HepG2 (cell line): ENCODE results near the gene NCOA5. TPM values are rescaled to one million over a fixed set of nuclear protein-coding genes. Genes with fewer than 3 reads are reported as not detected.

Experiments
- ARHGAP35 ChIP-seq: sonication (generic); formaldehyde crosslinking; IDR thresholded peaks from 2 replicates; pipeline ENCODE4 v1.9.0; 2022; ENCODE audit warnings: mild to moderate bottlenecking, inconsistent platforms, moderate library complexity, missing genetic modification reagents, borderline replicate concordance
- ARID3A ChIP-seq: IDR thresholded peaks from 2 replicates; pipeline ENCODE4 v1.6.1; 2012; ENCODE audit warnings: low read depth, low read length, improper control_type of control experiment
- FOXO4 ChIP-seq: sonication (generic); formaldehyde crosslinking; conservative IDR thresholded peaks from 2 replicates; pipeline ENCODE4 v1.8.1; 2023; ENCODE audit warnings: missing genetic modification reagents
- GRHL1 ChIP-seq: sonication (generic); formaldehyde crosslinking; conservative IDR thresholded peaks from 2 replicates; pipeline ENCODE4 v1.8.0; 2022; ENCODE audit warnings: missing genetic modification reagents
- JUN ChIP-seq: sonication (generic); formaldehyde crosslinking; IDR thresholded peaks from 2 replicates; pipeline ENCODE4 v1.4.0; 2020; ENCODE audit warnings: mild to moderate bottlenecking, missing genetic modification reagents
- MAF1 ChIP-seq: sonication (generic); formaldehyde crosslinking; IDR thresholded peaks from 2 replicates; pipeline ENCODE4 v1.5.0; 2020; ENCODE audit warnings: missing genetic modification reagents, borderline replicate concordance
- MAZ ChIP-seq, 2 experiments: sonication (generic) in 1 of 2; formaldehyde crosslinking in 1 of 2; IDR thresholded peaks; 2 replicates each; pipeline versions ENCODE4 v1.5.0 to v1.6.1; 2012 to 2020; ENCODE audit warnings: low read depth in 2 of 2, mild to moderate bottlenecking in 2 of 2, borderline replicate concordance in 1 of 2, improper control_type of control experiment in 1 of 2, low read length in 1 of 2, missing genetic modification reagents in 1 of 2, moderate library complexity in 1 of 2
- SAP130 ChIP-seq: IDR thresholded peaks from 2 replicates; pipeline ENCODE4 v1.6.1; 2016; ENCODE audit warnings: low read depth
- SRF ChIP-seq: IDR thresholded peaks from 2 replicates; pipeline ENCODE4 v1.6.1; 2011; ENCODE audit warnings: mild to moderate bottlenecking, low read depth, low read length, moderate library complexity
- ZNF160 ChIP-seq: sonication (generic); formaldehyde crosslinking; IDR thresholded peaks from 2 replicates; pipeline ENCODE4 v1.8.0; 2022; ENCODE audit warnings: mild to moderate bottlenecking, inconsistent platforms, missing genetic modification reagents
- ZNF407 ChIP-seq: sonication (generic); formaldehyde crosslinking; IDR thresholded peaks from one replicate; pipeline ENCODE4 v1.5.1; 2020; ENCODE audit warnings: mild to moderate bottlenecking, missing genetic modification reagents; ENCODE audit errors: not compliant biosample characterization
- ZNF484 ChIP-seq: sonication (generic); formaldehyde crosslinking; IDR thresholded peaks from 2 replicates; pipeline ENCODE4 v1.5.1; 2020; ENCODE audit warnings: mild to moderate bottlenecking, low read depth, missing genetic modification reagents, borderline replicate concordance
- ZNF570 ChIP-seq: sonication (generic); formaldehyde crosslinking; IDR thresholded peaks from 2 replicates; pipeline ENCODE4 v1.4.0; 2020; ENCODE audit warnings: mild to moderate bottlenecking, missing genetic modification reagents, borderline replicate concordance
- ZNF773 ChIP-seq: sonication (generic); formaldehyde crosslinking; IDR thresholded peaks from 2 replicates; pipeline ENCODE4 v1.4.0; 2020; ENCODE audit warnings: missing genetic modification reagents, borderline replicate concordance
- polyA plus RNA-seq, 8 experiments: library from polyadenylated mRNA; depleted of rRNA in 3 of 8; stranded (reverse) in 7 of 8; unstranded in 1 of 8; fragments of >200 nt; fragmentation: Illumina TruSeq in 4 of 8; extraction: Trizol in 4 of 8; gene quantifications; 2 replicates each; pipeline versions ENCODE4 v1.2.1 to v1.2.3, GENCODE V29; 2011 to 2016; ENCODE audit warnings: low read depth in 4 of 8, missing spikeins in 1 of 8, mixed read lengths in 1 of 8; ENCODE audit not compliant: insufficient read depth in 1 of 8
- total RNA-seq, 5 experiments: library from RNA; depleted of rRNA; stranded (reverse); fragments of >200 nt; fragmentation: Illumina TruSeq; extraction: Trizol; gene quantifications; 2 replicates each; pipeline ENCODE4 v1.2.3, GENCODE V29; 2016; ENCODE audit warnings: low read depth in 1 of 5

NCOA5 gene
- total and polyA plus RNA-seq, 2 of the 13 experiments (the other 11 are each of a cell fraction or from before 2014, with no cell fraction given) = 16.5 to 28.4 TPM

- peak; percentile 37 for TF ChIP-seq ZNF407
- TF ChIP-seq JUN = no peak
- no peak for TF ChIP-seq ARID3A
- 0 out of 2 replicates have a peak, but pooled peaks have one; percentile 59 for TF ChIP-seq FOXO4
- no peak for TF ChIP-seq SRF
- no peak; the same call in 1 of the 2 replicates for TF ChIP-seq ARHGAP35 (CRISPR knock-in tag)
- TF ChIP-seq ZNF160 (CRISPR knock-in tag) = no peak
- no peak for TF ChIP-seq ZNF484 (CRISPR knock-in tag)
- no peak for TF ChIP-seq ZNF773 (CRISPR knock-in tag)
- 0 out of 2 replicates have a peak, but pooled peaks have one; percentile 22 for TF ChIP-seq SAP130 (CRISPR knock-in tag)
- no peak for TF ChIP-seq ZNF570
- TF ChIP-seq GRHL1 = no peak
- no peak for TF ChIP-seq MAZ (IDR thresholded peaks at IDR 0.05; ENCODE audit: borderline replicate concordance, low read depth, low read length)
- 0 out of 2 replicates have a peak, but pooled peaks have one; percentile 41 for TF ChIP-seq MAZ (CRISPR knock-in tag; IDR thresholded peaks at IDR 0.05; ENCODE audit: low read depth)
- TF ChIP-seq MAF1 (CRISPR knock-in tag) = no peak
Observed at GRCh38 chr20:46022411-46023147, 67.2 kb downstream of the NCOA5 start (continued).
